ENCODE results near the gene PHF23. TPM values are rescaled to one million over a fixed set of nuclear protein-coding genes. Genes with fewer than 3 reads are reported as not detected.

PHF23 gene
- total and polyA plus RNA-seq, 9 of the 15 experiments (the other 6 are each of a cell fraction or from before 2014, with no cell fraction given): 7.4 to 87.5 (median 33.7) TPM

- peak; percentile 54; the same call in 1 of the 2 replicates for TF ChIP-seq KAT7 (CRISPR knock-in tag; IDR thresholded peaks at IDR 0.05; ENCODE audit: borderline replicate concordance)
- no peak for TF ChIP-seq THRAP3 (IDR thresholded peaks at IDR 0.05; ENCODE audit: borderline replicate concordance)
- TF ChIP-seq TAF15 (IDR thresholded peaks at IDR 0.05; ENCODE audit: low read depth, low read length): peak; percentile 98; the same call in 1 of the 2 replicates
- TF ChIP-seq RAD51 (IDR thresholded peaks at IDR 0.05; ENCODE audit: borderline replicate concordance, low read depth): peak; percentile 17; the same call in 1 of the 2 replicates
- TF ChIP-seq BRCA1 (IDR thresholded peaks at IDR 0.05): no peak
- TF ChIP-seq BRCA1 (CRISPR knock-in tag; IDR thresholded peaks at IDR 0.05): no peak
- TF ChIP-seq ZC3H8 (IDR thresholded peaks at IDR 0.05): no peak
- TF ChIP-seq FUS (optimal IDR thresholded peaks at IDR 0.05; ENCODE audit: low read depth, low read length): no peak
- TF ChIP-seq CHD1 (IDR thresholded peaks at IDR 0.05; ENCODE audit: low read length): no peak
- no peak for TF ChIP-seq SMARCC2 (IDR thresholded peaks at IDR 0.05; ENCODE audit: low read depth)
- peak; percentile 35; the same call in 1 of the 2 replicates for TF ChIP-seq ATF7 (IDR thresholded peaks at IDR 0.05)
- TF ChIP-seq ZNF316 (IDR thresholded peaks at IDR 0.05): no peak
- no peak for TF ChIP-seq TCFL5 (CRISPR knock-in tag; conservative IDR thresholded peaks at IDR 0.05)
- peak in 1 of 2 experiments; percentile 50; a peak in 1 of 4 replicates for TF ChIP-seq FOXK2 (conservative IDR thresholded peaks at IDR 0.05 in 1 of 2, IDR thresholded peaks at IDR 0.05 in 1 of 2; ENCODE audit: low read depth in 2 of 2)
- peak; percentile 25; the same call in 1 of the 2 replicates for TF ChIP-seq ZC3H4 (CRISPR knock-in tag; IDR thresholded peaks at IDR 0.05; ENCODE audit: borderline replicate concordance)
- no peak for TF ChIP-seq THAP7 (CRISPR knock-in tag; IDR thresholded peaks at IDR 0.05)
- no peak; a peak in 1 of 4 replicates for TF ChIP-seq MNT (conservative IDR thresholded peaks at IDR 0.05)
- TF ChIP-seq ATF4 (CRISPR knock-in tag; IDR thresholded peaks at IDR 0.05): no peak
- TF ChIP-seq POLR2H (tag; IDR thresholded peaks at IDR 0.05; ENCODE audit: low read depth): no peak
- TF ChIP-seq STAT6 (CRISPR knock-in tag; IDR thresholded peaks at IDR 0.05): no peak
- no peak for TF ChIP-seq SREBF2 (CRISPR knock-in tag; IDR thresholded peaks at IDR 0.05)
- TF ChIP-seq DNMT1 (IDR thresholded peaks at IDR 0.05): no peak
These were observed 2.8 kb upstream of the PHF23 start, which contains the start of gene GABARAP (continued) for GRCh38 chr17:7241783-7242716.

All from K562 (cell line).